ENCODE data around the gene BCL2L12.
A peak's percentile ranks its signal among the peaks of the same experiment; 100 is the strongest.

Gene BCL2L12

GRCh38 chr19:49658566-49659442, 6.9 kb upstream of the BCL2L12 start:
- H3K79me1 ChIP-seq (ENCODE audit: low read length) = peaks cover 2% of the 10 kb centered on the region
- no CpG with 5 or more reads among the region's 12 CpGs for WGBS (ENCODE audit: extremely low coverage, insufficient coverage, low lambda C conversion rate)
- no peak overlapping the region for H2BK120ac ChIP-seq (ENCODE audit: low read depth, low read length)
- no peak overlapping the region for H3K4me3 ChIP-seq (ENCODE audit: low read length)
- no peaks in the 10 kb centered on the region for H3K4me1 ChIP-seq (ENCODE audit: control insufficient read depth, low read depth, low read length)
- H4K5ac ChIP-seq (ENCODE audit: low read length) = no peak overlapping the region
- H3K4ac ChIP-seq (ENCODE audit: low read depth, low read length) = no peak overlapping the region
- no peaks in the 10 kb centered on the region for H3K27me3 ChIP-seq (ENCODE audit: insufficient read depth, low read length, poor library complexity)
- no peak overlapping the region for H3K9ac ChIP-seq (ENCODE audit: low read length)
- H3K56ac ChIP-seq (ENCODE audit: low read length) = no peak overlapping the region
- H2BK5ac ChIP-seq (ENCODE audit: low read length) = no peak overlapping the region
- no peaks in the 10 kb centered on the region for H3K79me2 ChIP-seq (ENCODE audit: control insufficient read depth, insufficient read depth, low read length)
- no peak for DNase-seq
- no peak overlapping the region for H3K18ac ChIP-seq (ENCODE audit: low read length)
- H3K36me3 ChIP-seq (ENCODE audit: control insufficient read depth, insufficient read depth, low read length) = peaks cover 23% of the 10 kb centered on the region
- H2AK5ac ChIP-seq (ENCODE audit: low read length) = no peak overlapping the region
- H3K27ac ChIP-seq (ENCODE audit: low read depth, low read length) = no peak overlapping the region
- no peak overlapping the region for H3K23ac ChIP-seq (ENCODE audit: low read length)
- no peak overlapping the region for H3K4me2 ChIP-seq (ENCODE audit: low read length)
- H4K8ac ChIP-seq (ENCODE audit: low read depth, low read length) = no peak overlapping the region
- no peak overlapping the region for H2BK15ac ChIP-seq (replicated peaks; ENCODE audit: low read depth)

DNA sequence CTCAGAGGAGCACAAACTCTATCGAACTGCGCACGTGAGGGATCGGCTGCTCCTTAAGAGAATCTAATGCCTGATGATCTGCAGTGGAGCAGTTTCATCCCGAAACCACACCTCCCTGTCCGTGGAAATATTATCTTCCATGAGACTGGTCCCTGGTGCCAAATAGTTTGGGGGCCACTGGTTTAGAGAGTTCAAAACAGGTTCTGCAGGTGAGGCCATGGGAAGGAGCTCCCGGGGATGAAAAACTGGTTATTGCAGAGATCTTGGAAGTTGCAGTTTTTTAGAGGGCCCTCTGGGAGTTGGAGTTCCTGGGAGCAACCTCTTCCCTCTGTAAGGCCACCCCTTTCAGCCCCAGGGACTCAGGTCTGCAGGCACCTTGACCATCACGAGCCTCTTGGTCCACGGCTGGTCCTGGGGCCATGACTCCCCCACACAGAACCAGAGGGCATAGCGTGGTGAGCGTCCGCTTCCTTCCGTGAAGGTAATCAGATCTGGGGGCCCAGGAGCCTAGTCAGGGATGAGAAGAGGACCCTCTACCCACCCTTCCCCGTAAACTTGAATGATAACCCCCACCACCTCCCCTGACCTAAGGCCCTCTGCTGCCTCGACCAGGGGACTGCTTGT, 5.3 kb upstream of the BCL2L12 start:
- H3K27me3 ChIP-seq (ENCODE audit: insufficient read depth, low read length, poor library complexity) = no peaks in the 10 kb centered on the region
- peaks cover 7% of the 10 kb centered on the region for H3K79me1 ChIP-seq (ENCODE audit: low read length)
- H2BK15ac ChIP-seq (replicated peaks; ENCODE audit: low read depth) = no peak overlapping the region
- H2BK5ac ChIP-seq (ENCODE audit: low read length) = no peak overlapping the region
- H3K4me3 ChIP-seq (ENCODE audit: low read length) = no peak overlapping the region
- peaks cover 19% of the 10 kb centered on the region for H3K36me3 ChIP-seq (ENCODE audit: control insufficient read depth, insufficient read depth, low read length)
- DNase-seq = no peak
- H4K5ac ChIP-seq (ENCODE audit: low read length) = no peak overlapping the region
- no peak overlapping the region for H3K9ac ChIP-seq (ENCODE audit: low read length)
- H3K4ac ChIP-seq (ENCODE audit: low read depth, low read length) = no peak overlapping the region
- H3K4me2 ChIP-seq (ENCODE audit: low read length) = no peak overlapping the region
- no peak overlapping the region for H2BK120ac ChIP-seq (ENCODE audit: low read depth, low read length)
- H3K4me1 ChIP-seq (ENCODE audit: control insufficient read depth, low read depth, low read length) = no peaks in the 10 kb centered on the region
- no peak overlapping the region for H4K8ac ChIP-seq (ENCODE audit: low read depth, low read length)
- H3K79me2 ChIP-seq (ENCODE audit: control insufficient read depth, insufficient read depth, low read length) = peaks cover 7% of the 10 kb centered on the region
- H3K18ac ChIP-seq (ENCODE audit: low read length) = no peak overlapping the region
- no peak overlapping the region for H3K56ac ChIP-seq (ENCODE audit: low read length)
- no peak overlapping the region for H3K23ac ChIP-seq (ENCODE audit: low read length)
- H2AK5ac ChIP-seq (ENCODE audit: low read length) = no peak overlapping the region
- no CpG with 5 or more reads among the region's 15 CpGs for WGBS (ENCODE audit: extremely low coverage, insufficient coverage, low lambda C conversion rate)
- no peak overlapping the region for H3K27ac ChIP-seq (ENCODE audit: low read depth, low read length)

GRCh38 chr19:49662011-49662410, 3.7 kb upstream of the BCL2L12 start:
- no peak for DNase-seq
- H3K27ac ChIP-seq (ENCODE audit: low read depth, low read length) = no peak overlapping the region
- no peak overlapping the region for H3K23ac ChIP-seq (ENCODE audit: low read length)
- H3K79me1 ChIP-seq (ENCODE audit: low read length) = peaks cover 13% of the 10 kb centered on the region
- no peaks in the 10 kb centered on the region for H3K27me3 ChIP-seq (ENCODE audit: insufficient read depth, low read length, poor library complexity)
- H2BK120ac ChIP-seq (ENCODE audit: low read depth, low read length) = no peak overlapping the region
- no peak overlapping the region for H2BK5ac ChIP-seq (ENCODE audit: low read length)
- no peak overlapping the region for H3K9ac ChIP-seq (ENCODE audit: low read length)
- H3K4me1 ChIP-seq (ENCODE audit: control insufficient read depth, low read depth, low read length) = peaks cover 2% of the 10 kb centered on the region
- H3K4ac ChIP-seq (ENCODE audit: low read depth, low read length) = no peak overlapping the region
- H3K18ac ChIP-seq (ENCODE audit: low read length) = no peak overlapping the region
- no peak overlapping the region for H2AK5ac ChIP-seq (ENCODE audit: low read length)
- no peak overlapping the region for H3K56ac ChIP-seq (ENCODE audit: low read length)
- no peak overlapping the region for H2BK15ac ChIP-seq (replicated peaks; ENCODE audit: low read depth)
- no peak overlapping the region for H3K4me3 ChIP-seq (ENCODE audit: low read length)
- no CpG with 5 or more reads among the region's 16 CpGs for WGBS (ENCODE audit: extremely low coverage, insufficient coverage, low lambda C conversion rate)
- no peak overlapping the region for H4K5ac ChIP-seq (ENCODE audit: low read length)
- peaks cover 19% of the 10 kb centered on the region for H3K36me3 ChIP-seq (ENCODE audit: control insufficient read depth, insufficient read depth, low read length)
- no peak overlapping the region for H4K8ac ChIP-seq (ENCODE audit: low read depth, low read length)
- no peak overlapping the region for H3K4me2 ChIP-seq (ENCODE audit: low read length)
- H3K79me2 ChIP-seq (ENCODE audit: control insufficient read depth, insufficient read depth, low read length) = peaks cover 16% of the 10 kb centered on the region

- Histone ChIP-seq H3K9ac (ENCODE audit: low read length) (no peak overlapping the region), H2BK5ac (ENCODE audit: low read length) (no peak overlapping the region), H4K8ac (ENCODE audit: low read depth, low read length) (no peak overlapping the region), H3K36me3 (ENCODE audit: control insufficient read depth, insufficient read depth, low read length) (peaks cover 15% of the 10 kb centered on the region), H2AK5ac (ENCODE audit: low read length) (no peak overlapping the region), H3K4me3 (ENCODE audit: low read length) (no peak overlapping the region), H2BK15ac (replicated peaks; ENCODE audit: low read depth) (no peak overlapping the region), H3K4me1 (ENCODE audit: control insufficient read depth, low read depth, low read length) (peaks cover 2% of the 10 kb centered on the region), H3K27ac (ENCODE audit: low read depth, low read length) (no peak overlapping the region), H3K4me2 (ENCODE audit: low read length) (no peak overlapping the region), H4K5ac (ENCODE audit: low read length) (no peak overlapping the region), H3K56ac (ENCODE audit: low read length) (no peak overlapping the region), H3K23ac (ENCODE audit: low read length) (no peak overlapping the region), H2BK120ac (ENCODE audit: low read depth, low read length) (no peak overlapping the region), H3K18ac (ENCODE audit: low read length) (no peak overlapping the region), H3K79me1 (ENCODE audit: low read length) (peaks cover 17% of the 10 kb centered on the region), H3K79me2 (ENCODE audit: control insufficient read depth, insufficient read depth, low read length) (peaks cover 19% of the 10 kb centered on the region), H3K4ac (ENCODE audit: low read depth, low read length) (no peak overlapping the region), H3K27me3 (ENCODE audit: insufficient read depth, low read length, poor library complexity) (no peaks in the 10 kb centered on the region)
- no CpG with 5 or more reads among the region's 12 CpGs for WGBS (ENCODE audit: extremely low coverage, insufficient coverage, low lambda C conversion rate)
- DNase-seq = no peak
Observed at GRCh38 chr19:49663224-49663623, 2.5 kb upstream of the BCL2L12 start.

- H4K5ac ChIP-seq (ENCODE audit: low read length) = no peak overlapping the region
- H4K8ac ChIP-seq (ENCODE audit: low read depth, low read length) = no peak overlapping the region
- H2AK5ac ChIP-seq (ENCODE audit: low read length) = peak overlapping the region; percentile 99
- H2BK120ac ChIP-seq (ENCODE audit: low read depth, low read length) = no peak overlapping the region
- H2BK5ac ChIP-seq (ENCODE audit: low read length) = peak overlapping the region; percentile 78
- peak; percentile 92 for DNase-seq
- no peak overlapping the region for H2BK15ac ChIP-seq (replicated peaks; ENCODE audit: low read depth)
- H3K27me3 ChIP-seq (ENCODE audit: insufficient read depth, low read length, poor library complexity) = no peaks in the 10 kb centered on the region
- peaks cover 19% of the 10 kb centered on the region for H3K79me2 ChIP-seq (ENCODE audit: control insufficient read depth, insufficient read depth, low read length)
- H3K4me1 ChIP-seq (ENCODE audit: control insufficient read depth, low read depth, low read length) = peaks cover 2% of the 10 kb centered on the region
- WGBS (ENCODE audit: extremely low coverage, insufficient coverage, low lambda C conversion rate) = no CpG with 5 or more reads among the region's 53 CpGs
- peaks cover 8% of the 10 kb centered on the region for H3K36me3 ChIP-seq (ENCODE audit: control insufficient read depth, insufficient read depth, low read length)
- peak overlapping the region; percentile 55 for H3K27ac ChIP-seq (ENCODE audit: low read depth, low read length)
- H3K4ac ChIP-seq (ENCODE audit: low read depth, low read length) = no peak overlapping the region
- peak overlapping the region; percentile 99 for H3K4me3 ChIP-seq (ENCODE audit: low read length)
- H3K18ac ChIP-seq (ENCODE audit: low read length) = no peak overlapping the region
- H3K9ac ChIP-seq (ENCODE audit: low read length) = peak overlapping the region; percentile 99
- H3K4me2 ChIP-seq (ENCODE audit: low read length) = peak overlapping the region; percentile 100
- peaks cover 17% of the 10 kb centered on the region for H3K79me1 ChIP-seq (ENCODE audit: low read length)
- H3K23ac ChIP-seq (ENCODE audit: low read length) = peak overlapping the region; percentile 94
- H3K56ac ChIP-seq (ENCODE audit: low read length) = peak overlapping the region; percentile 99
Observed at GRCh38 chr19:49664171-49665035, 1.3 kb upstream of the BCL2L12 start.
